Left ventricle myocardium inferior (tissue), 1 donor: Measurements from ENCODE around the gene LRIF1. TPM values are rescaled to one million over a fixed set of nuclear protein-coding genes. Genes with fewer than 3 reads are reported as not detected.

Experiments
- DNase-seq: peaks from one replicate; pipeline ENCODE4 v3.0.0-alpha.2; 2020
- H3K27ac ChIP-seq: fragments of 200-600 bp; replicated peaks from 2 replicates; pipeline ENCODE4 v1.8.0; 2021
- H3K27me3 ChIP-seq: fragments of 200-600 bp; 2 replicates; pipeline ENCODE4 v1.8.0; 2021; ENCODE audit warnings: low read depth
- H3K36me3 ChIP-seq: fragments of 200-600 bp; 2 replicates; pipeline ENCODE4 v1.8.0; 2021
- H3K4me1 ChIP-seq: fragments of 200-600 bp; 2 replicates; pipeline ENCODE4 v1.8.0; 2021
- H3K4me3 ChIP-seq: fragments of 200-600 bp; 2 replicates; pipeline ENCODE4 v1.8.0; 2021; ENCODE audit warnings: mild to moderate bottlenecking, moderate library complexity
- H3K9me3 ChIP-seq: fragments of 200-600 bp; replicated peaks from 2 replicates; pipeline ENCODE4 v1.8.0; 2021
- CTCF ChIP-seq: fragments of 200-600 bp; IDR thresholded peaks from 2 replicates; pipeline ENCODE4 v1.8.0; 2021; ENCODE audit warnings: antibody characterized with exemption, mild to moderate bottlenecking, borderline replicate concordance
- intact Hi-C: fragments of 100-400 bp; cut with micrococcal nuclease; formaldehyde crosslinking; loops from one replicate; pipeline ENCODE4 v1.11.0; 2022
- total RNA-seq: library from RNA; stranded (reverse); fragmentation: NEBNext Ultra II Directional; extraction: Animal tissue kit (Norgen Biotek cat#: 25700); gene quantifications from one replicate; pipeline ENCODE4 v1.2.1, GENCODE V29; 2021
- donor health status: DM: no; HTN: yes; CAD: no; lungs with severe emphysema.

LRIF1 gene
- total RNA-seq, 1 donor from 2014 or later = 14.9 TPM

GRCh38 chr1:110990541-110990940, 26.8 kb upstream of the LRIF1 start:
- Histone ChIP-seq H3K4me1 (no peaks in the 10 kb centered on the region), H3K27me3 (no peaks in the 10 kb centered on the region), H3K36me3 (no peaks in the 10 kb centered on the region), H3K9me3 (no peaks in the 10 kb centered on the region), H3K4me3 (no peak overlapping the region), H3K27ac (no peak overlapping the region)
- TF ChIP-seq CTCF = no peak
- intact Hi-C loops = no loop called here
- DNase-seq = no peak

GRCh38 chr1:110986407-110986891, 22.7 kb upstream of the LRIF1 start:
- Histone ChIP-seq H3K36me3 (no peaks in the 10 kb centered on the region), H3K4me1 (no peaks in the 10 kb centered on the region), H3K9me3 (no peaks in the 10 kb centered on the region), H3K27me3 (peaks cover 12% of the 10 kb centered on the region), H3K27ac (no peak overlapping the region), H3K4me3 (no peak overlapping the region)
- TF ChIP-seq CTCF = no peak
- intact Hi-C loops = no loop called here
- no peak for DNase-seq

- Histone ChIP-seq H3K27ac (no peak overlapping the region), H3K27me3 (peaks cover 39% of the 10 kb centered on the region), H3K4me1 (no peaks in the 10 kb centered on the region), H3K9me3 (peaks cover 25% of the 10 kb centered on the region), H3K36me3 (no peaks in the 10 kb centered on the region), H3K4me3 (no peak overlapping the region)
- intact Hi-C loops = no loop called here
- no peak for DNase-seq
- TF ChIP-seq CTCF = no peak
These were observed 18.6 kb upstream of the LRIF1 start for GRCh38 chr1:110982320-110982719.

- Histone ChIP-seq H3K4me1 (no peaks in the 10 kb centered on the region), H3K4me3 (no peak overlapping the region), H3K36me3 (no peaks in the 10 kb centered on the region), H3K9me3 (peaks cover 50% of the 10 kb centered on the region), H3K27me3 (peaks cover 45% of the 10 kb centered on the region), H3K27ac (no peak overlapping the region)
- intact Hi-C loops = no loop called here
- no peak for DNase-seq
- no peak for TF ChIP-seq CTCF
These were observed 15.4 kb upstream of the LRIF1 start for GRCh38 chr1:110979154-110979553.

GRCh38 chr1:110976089-110976488, 12.4 kb upstream of the LRIF1 start:
- H3K4me1 ChIP-seq = no peaks in the 10 kb centered on the region
- no peak for TF ChIP-seq CTCF
- intact Hi-C loops = no loop called here
- H3K27ac ChIP-seq = no peak overlapping the region
- no peak overlapping the region for H3K4me3 ChIP-seq
- peaks cover 59% of the 10 kb centered on the region for H3K9me3 ChIP-seq
- H3K36me3 ChIP-seq = no peaks in the 10 kb centered on the region
- no peak for DNase-seq
- peaks cover 50% of the 10 kb centered on the region for H3K27me3 ChIP-seq

GRCh38 chr1:110975265-110975664, 11.5 kb upstream of the LRIF1 start:
- H3K36me3 ChIP-seq = no peaks in the 10 kb centered on the region
- no peak for DNase-seq
- intact Hi-C loops = no loop called here
- no peak overlapping the region for H3K27ac ChIP-seq
- H3K27me3 ChIP-seq = peaks cover 54% of the 10 kb centered on the region
- H3K4me3 ChIP-seq = no peak overlapping the region
- H3K4me1 ChIP-seq = no peaks in the 10 kb centered on the region
- TF ChIP-seq CTCF = no peak
- H3K9me3 ChIP-seq = peaks cover 52% of the 10 kb centered on the region
